ENCODE data around the gene OR2T8. TPM values are rescaled to one million over a fixed set of nuclear protein-coding genes. Genes with fewer than 3 reads are reported as not detected.

OR2T8 gene
- total RNA-seq, 2 donors from 2014 or later: not detected

- no peak for DNase-seq (ENCODE audit: low spot score)
- intact Hi-C loops (cut with DNase I): no loop called here
- Histone ChIP-seq H3K4me1 (replicated peaks) (no peaks in the 10 kb centered on the region), H3K9me3 (no peaks in the 10 kb centered on the region), H3K27ac (no peak overlapping the region), H3K27me3 (replicated peaks; ENCODE audit: insufficient read depth) (no peaks in the 10 kb centered on the region), H3K36me3 (no peaks in the 10 kb centered on the region), H3K4me3 (no peak overlapping the region)
- TF ChIP-seq POLR2A (IDR thresholded peaks at IDR 0.05): no peak
- no peak for TF ChIP-seq POLR2AphosphoS5 (IDR thresholded peaks at IDR 0.05)
- no peak for TF ChIP-seq CTCF (IDR thresholded peaks at IDR 0.05)
- WGBS: 81% methylated on average over 6 of the region's 6 CpGs
Measured at GRCh38 chr1:247904122-247904521, 15.9 kb upstream of the OR2T8 start.

DNA sequence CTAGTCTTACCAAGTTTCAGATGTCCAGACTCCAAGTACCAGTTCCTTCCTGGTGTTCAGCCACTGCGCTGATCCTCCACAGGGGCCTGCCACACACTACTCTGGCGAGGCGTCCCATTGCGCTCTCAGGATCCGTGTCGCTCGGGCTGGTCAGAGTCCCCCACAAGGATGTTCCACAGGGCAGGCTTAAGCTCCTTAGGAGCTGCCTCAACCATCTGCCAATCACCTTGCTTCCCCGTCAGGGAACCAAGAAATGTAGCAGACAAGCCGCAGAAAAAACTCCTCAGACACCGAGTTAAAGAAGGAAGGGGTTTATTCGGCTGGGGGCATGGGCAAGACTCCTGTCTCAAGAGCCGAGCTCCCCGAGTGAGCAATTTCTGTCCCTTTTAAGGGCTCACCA, 14.9 kb upstream of the OR2T8 start:
- no peak for TF ChIP-seq POLR2AphosphoS5 (IDR thresholded peaks at IDR 0.05)
- no peak for TF ChIP-seq CTCF (IDR thresholded peaks at IDR 0.05)
- no peak for TF ChIP-seq POLR2A (IDR thresholded peaks at IDR 0.05)
- no peak overlapping the region for H3K4me3 ChIP-seq
- H3K27me3 ChIP-seq (replicated peaks; ENCODE audit: insufficient read depth): no peaks in the 10 kb centered on the region
- no peaks in the 10 kb centered on the region for H3K4me1 ChIP-seq (replicated peaks)
- no peaks in the 10 kb centered on the region for H3K36me3 ChIP-seq
- WGBS: 90% methylated on average over 13 of the region's 13 CpGs
- intact Hi-C loops (cut with DNase I): no loop called here
- H3K9me3 ChIP-seq: no peaks in the 10 kb centered on the region
- H3K27ac ChIP-seq: no peak overlapping the region
- DNase-seq (ENCODE audit: low spot score): no peak

DNA sequence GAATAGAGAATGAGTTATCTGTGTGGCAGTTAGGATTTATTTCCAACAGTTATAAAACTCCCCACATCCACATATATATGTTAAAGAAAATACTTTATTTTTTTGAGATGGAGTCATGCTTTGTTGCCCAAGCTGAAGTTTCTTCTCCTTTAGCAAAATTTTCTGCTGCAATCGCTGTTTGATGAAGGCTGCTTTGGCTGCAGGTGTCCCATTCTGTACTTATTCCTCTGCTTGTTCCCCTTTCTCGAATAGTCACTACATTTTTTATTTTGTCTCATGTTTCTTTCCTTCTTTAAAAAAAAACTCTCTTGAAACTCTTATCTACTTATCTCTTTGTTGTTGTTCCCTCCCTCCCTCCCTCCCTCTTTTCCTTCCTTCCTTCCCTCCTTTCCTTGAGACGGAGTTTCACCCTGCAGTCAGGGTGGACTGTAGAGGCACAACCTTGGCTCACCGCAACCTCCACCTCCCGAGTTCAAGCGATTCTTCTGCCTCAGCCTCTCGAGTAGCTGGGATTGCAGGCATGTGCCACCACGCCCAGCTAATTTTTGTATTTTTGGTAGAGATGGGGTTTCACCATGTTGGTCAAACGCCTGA, 14.0 kb upstream of the OR2T8 start:
- 81% methylated on average over 9 of the region's 9 CpGs for WGBS
- H3K4me3 ChIP-seq: no peak overlapping the region
- DNase-seq (ENCODE audit: low spot score): no peak

GRCh38 chr1:247906504-247907047, 13.5 kb upstream of the OR2T8 start:
- Histone ChIP-seq H3K36me3 (no peaks in the 10 kb centered on the region), H3K4me3 (no peak overlapping the region), H3K27ac (no peak overlapping the region), H3K4me1 (replicated peaks) (no peaks in the 10 kb centered on the region), H3K9me3 (no peaks in the 10 kb centered on the region), H3K27me3 (replicated peaks; ENCODE audit: insufficient read depth) (no peaks in the 10 kb centered on the region)
- intact Hi-C loops (cut with DNase I): no loop called here
- WGBS: 41% methylated on average over 7 of the region's 7 CpGs
- TF ChIP-seq POLR2A (IDR thresholded peaks at IDR 0.05) (no peak), POLR2AphosphoS5 (IDR thresholded peaks at IDR 0.05) (no peak), CTCF (IDR thresholded peaks at IDR 0.05) (no peak)
- no peak for DNase-seq (ENCODE audit: low spot score)

More for the DNA sequence above, 14.0 kb upstream of the OR2T8 start:
- H3K9me3 ChIP-seq: no peaks in the 10 kb centered on the region
- TF ChIP-seq POLR2AphosphoS5 (IDR thresholded peaks at IDR 0.05): no peak
- TF ChIP-seq POLR2A (IDR thresholded peaks at IDR 0.05): no peak
- TF ChIP-seq CTCF (IDR thresholded peaks at IDR 0.05): no peak
- H3K4me1 ChIP-seq (replicated peaks): no peaks in the 10 kb centered on the region
- no peak overlapping the region for H3K27ac ChIP-seq
- intact Hi-C loops (cut with DNase I): no loop called here
- H3K36me3 ChIP-seq: no peaks in the 10 kb centered on the region
- H3K27me3 ChIP-seq (replicated peaks; ENCODE audit: insufficient read depth): no peaks in the 10 kb centered on the region

GRCh38 chr1:247908766-247909165, 11.3 kb upstream of the OR2T8 start:
- Histone ChIP-seq H3K9me3 (no peaks in the 10 kb centered on the region), H3K4me3 (no peak overlapping the region), H3K27ac (no peak overlapping the region), H3K4me1 (replicated peaks) (no peaks in the 10 kb centered on the region), H3K27me3 (replicated peaks; ENCODE audit: insufficient read depth) (no peaks in the 10 kb centered on the region), H3K36me3 (no peaks in the 10 kb centered on the region)
- DNase-seq (ENCODE audit: low spot score): no peak
- intact Hi-C loops (cut with DNase I): no loop called here
- TF ChIP-seq CTCF (IDR thresholded peaks at IDR 0.05) (no peak), POLR2AphosphoS5 (IDR thresholded peaks at IDR 0.05) (no peak), POLR2A (IDR thresholded peaks at IDR 0.05) (no peak)
- 68% methylated on average over 5 of the region's 5 CpGs for WGBS
